Caco-2 (cell line): Measurements from ENCODE around the gene TTC28. TPM values are rescaled to one million over a fixed set of nuclear protein-coding genes. Genes with fewer than 3 reads are reported as not detected.

Experiments
- BruUV-seq: library from RNA; stranded (reverse); fragments of 400-500 nt; replicated peaks from 2 replicates; lab custom pipeline; 2021; lab: Mats Ljungman, UMichigan
- CTCF ChIA-PET: fragments of 300-600 bp; sonication (Branson Sonifier 250); formaldehyde crosslinking; loops from one replicate; lab custom pipeline; 2022; ENCODE audit warnings: antibody characterized with exemption; lab: Charles Lee
- POLR2A ChIA-PET: fragments of 300-600 bp; sonication (Branson Sonifier 250); formaldehyde crosslinking; loops from one replicate; lab custom pipeline; 2022; ENCODE audit warnings: antibody characterized with exemption; lab: Charles Lee
- DNase-seq, 2 experiments: peaks; one replicate each; pipeline versions ENCODE4 v3.0.0 to v3.0.0-alpha.2; 2020 to 2022
- H3K27me3 ChIP-seq: replicated peaks from 2 replicates; pipeline ENCODE4 v1.6.0; 2011; ENCODE audit warnings: low read length; ENCODE audit not compliant: control insufficient read depth, insufficient read depth
- H3K36me3 ChIP-seq: 2 replicates; pipeline ENCODE4 v1.5.1; 2011; ENCODE audit warnings: low read length; ENCODE audit not compliant: control insufficient read depth, insufficient read depth
- H3K4me1 ChIP-seq: fragments of 250-450 bp; sonication (Bioruptor Pico); 2 replicates; pipeline ENCODE4 v1.5.1; 2020; ENCODE audit warnings: mild to moderate bottlenecking
- H3K4me3 ChIP-seq: 2 replicates; pipeline ENCODE4 v1.5.1; 2011; ENCODE audit warnings: low read depth, mild to moderate bottlenecking, control low read depth, low read length
- H3K9me3 ChIP-seq: fragments of 250-450 bp; sonication (Bioruptor Pico); 2 replicates; pipeline ENCODE4 v1.5.1; 2020; ENCODE audit warnings: mild to moderate bottlenecking, moderate library complexity
- H3K27ac Mint-ChIP-seq: one replicate; pipeline ENCODE4 v1.8.0; 2022; ENCODE audit warnings: mixed read lengths; ENCODE audit not compliant: unreplicated experiment
- H3K27me3 Mint-ChIP-seq: one replicate; pipeline ENCODE4 v1.8.0; 2022; ENCODE audit warnings: mixed read lengths; ENCODE audit not compliant: insufficient read depth, unreplicated experiment
- H3K36me3 Mint-ChIP-seq: one replicate; pipeline ENCODE4 v1.8.0; 2022; ENCODE audit warnings: mild to moderate bottlenecking, mixed read lengths; ENCODE audit not compliant: insufficient read depth, unreplicated experiment
- H3K4me1 Mint-ChIP-seq: one replicate; pipeline ENCODE4 v1.8.0; 2022; ENCODE audit warnings: low read depth, mixed read lengths; ENCODE audit not compliant: unreplicated experiment
- H3K4me3 Mint-ChIP-seq: one replicate; pipeline ENCODE4 v1.8.0; 2022; ENCODE audit warnings: mild to moderate bottlenecking, moderate library complexity, mixed read lengths; ENCODE audit not compliant: unreplicated experiment
- H3K9me3 Mint-ChIP-seq: one replicate; pipeline ENCODE4 v1.8.0; 2022; ENCODE audit warnings: mixed read lengths; ENCODE audit not compliant: unreplicated experiment
- CTCF ChIP-seq, 2 experiments: fragments of 200-600 bp in 1 of 2; IDR thresholded peaks; 1 replicate in 1 of 2; 2 replicates in 1 of 2; pipeline versions ENCODE4 v1.5.1 to v1.8.0; 2011 to 2022; ENCODE audit warnings: antibody characterized with exemption in 1 of 2, control low read depth in 1 of 2, inconsistent platforms in 1 of 2, low read depth in 1 of 2, low read length in 1 of 2, mild to moderate bottlenecking in 1 of 2, moderate library complexity in 1 of 2; ENCODE audit not compliant: insufficient read depth in 1 of 2, severe bottlenecking in 1 of 2, unreplicated experiment in 1 of 2
- intact Hi-C: fragments of 100-400 bp; cut with micrococcal nuclease; formaldehyde crosslinking; loops from one replicate; pipeline ENCODE4 v1.10.0; 2022; ENCODE audit not compliant: unreplicated experiment
- total RNA-seq: library from RNA; stranded (reverse); gene quantifications from 2 replicates; pipeline ENCODE4 v1.2.3, GENCODE V29; 2022

Gene TTC28
- total RNA-seq, 1 experiment from 2014 or later: 12.0 TPM

GRCh38 chr22:28344918-28345703 lies 334.5 kb downstream of the TTC28 start:
- H3K9me3 ChIP-seq: no peaks in the 10 kb centered on the region
- H3K36me3 Mint-ChIP-seq: no peaks in the 10 kb centered on the region
- no peaks in the 10 kb centered on the region; the same call in 1 of the 2 replicates for H3K27me3 ChIP-seq
- H3K9me3 Mint-ChIP-seq: no peaks in the 10 kb centered on the region
- no peak for DNase-seq
- POLR2A ChIA-PET: no interaction called here
- no peak for TF ChIP-seq CTCF (IDR thresholded peaks at IDR 0.05; ENCODE audit: insufficient read depth in 1 of 2, low read depth in 1 of 2, low read length in 1 of 2, severe bottlenecking in 1 of 2, unreplicated experiment in 1 of 2)
- no peak overlapping the region for H3K4me3 Mint-ChIP-seq
- BruUV-seq: no TSS peak
- H3K27ac Mint-ChIP-seq: no peak overlapping the region
- intact Hi-C loops: no loop called here
- CTCF ChIA-PET: no interaction called here
- H3K36me3 ChIP-seq: no peaks in the 10 kb centered on the region
- H3K4me1 ChIP-seq: no peaks in the 10 kb centered on the region
- H3K4me1 Mint-ChIP-seq: no peaks in the 10 kb centered on the region
- peaks cover 4% of the 10 kb centered on the region for H3K27me3 Mint-ChIP-seq
- no peak overlapping the region for H3K4me3 ChIP-seq

GRCh38 chr22:28341001-28341400 lies 338.6 kb downstream of the TTC28 start:
- Histone ChIP-seq H3K9me3 (no peaks in the 10 kb centered on the region), H3K27me3 (no peaks in the 10 kb centered on the region), H3K36me3 (no peaks in the 10 kb centered on the region), H3K4me1 (no peaks in the 10 kb centered on the region), H3K4me3 (no peak overlapping the region)
- H3K27me3 Mint-ChIP-seq: peaks cover 4% of the 10 kb centered on the region
- intact Hi-C loops: no loop called here
- H3K4me1 Mint-ChIP-seq: no peaks in the 10 kb centered on the region
- no peak for TF ChIP-seq CTCF (IDR thresholded peaks at IDR 0.05; ENCODE audit: insufficient read depth in 1 of 2, low read depth in 1 of 2, low read length in 1 of 2, severe bottlenecking in 1 of 2, unreplicated experiment in 1 of 2)
- CTCF ChIA-PET: no interaction called here
- peaks cover 10% of the 10 kb centered on the region for H3K9me3 Mint-ChIP-seq
- DNase-seq: no peak
- no peaks in the 10 kb centered on the region for H3K36me3 Mint-ChIP-seq
- POLR2A ChIA-PET: no interaction called here
- H3K27ac Mint-ChIP-seq: no peak overlapping the region
- no peak overlapping the region for H3K4me3 Mint-ChIP-seq
- BruUV-seq: no TSS peak

- no peaks in the 10 kb centered on the region for H3K4me1 Mint-ChIP-seq
- Histone ChIP-seq H3K4me1 (no peaks in the 10 kb centered on the region), H3K27me3 (no peaks in the 10 kb centered on the region), H3K36me3 (no peaks in the 10 kb centered on the region), H3K9me3 (no peaks in the 10 kb centered on the region), H3K4me3 (no peak overlapping the region)
- H3K9me3 Mint-ChIP-seq: peaks cover 2% of the 10 kb centered on the region
- ChIA-PET CTCF (no interaction called here), POLR2A (no interaction called here)
- no peak overlapping the region for H3K4me3 Mint-ChIP-seq
- no peaks in the 10 kb centered on the region for H3K27me3 Mint-ChIP-seq
- intact Hi-C loops: no loop called here
- H3K36me3 Mint-ChIP-seq: no peaks in the 10 kb centered on the region
- no TSS peak for BruUV-seq
- no peak for TF ChIP-seq CTCF (IDR thresholded peaks at IDR 0.05; ENCODE audit: insufficient read depth in 1 of 2, low read depth in 1 of 2, low read length in 1 of 2, severe bottlenecking in 1 of 2, unreplicated experiment in 1 of 2)
- no peak overlapping the region for H3K27ac Mint-ChIP-seq
- DNase-seq: no peak
Measured at GRCh38 chr22:28333088-28333487, 346.6 kb downstream of the TTC28 start.
